Measurements from ENCODE around the gene SRCIN1. TPM values are rescaled to one million over a fixed set of nuclear protein-coding genes. Genes with fewer than 3 reads are reported as not detected.
A peak's percentile ranks its signal among the peaks of the same experiment; 100 is the strongest.

The SRCIN1 gene
- total RNA-seq, 2 donors from 2014 or later = 2.8 to 5.9 TPM

DNA sequence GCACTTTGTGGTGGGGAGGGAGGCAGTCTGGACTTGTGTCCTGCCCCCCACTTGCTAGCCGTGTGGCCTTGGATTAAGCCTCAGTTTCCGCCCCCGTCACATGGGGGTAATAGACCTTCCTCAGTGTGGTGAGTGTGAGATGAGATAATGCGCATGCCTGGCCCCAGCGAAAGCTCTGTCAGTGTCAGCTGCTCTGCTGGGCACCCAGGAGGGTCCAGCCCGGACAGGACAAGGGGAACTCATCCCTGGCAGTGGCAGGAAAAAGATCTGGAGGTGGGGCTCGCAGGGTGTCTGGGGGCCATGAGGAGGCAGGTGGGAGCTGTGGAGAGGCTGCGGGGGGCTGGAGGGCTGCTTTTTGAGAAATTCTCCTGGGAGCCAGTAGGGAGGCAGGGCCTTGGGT, 63.5 kb downstream of the SRCIN1 start:
- TF ChIP-seq, protein P1, sequence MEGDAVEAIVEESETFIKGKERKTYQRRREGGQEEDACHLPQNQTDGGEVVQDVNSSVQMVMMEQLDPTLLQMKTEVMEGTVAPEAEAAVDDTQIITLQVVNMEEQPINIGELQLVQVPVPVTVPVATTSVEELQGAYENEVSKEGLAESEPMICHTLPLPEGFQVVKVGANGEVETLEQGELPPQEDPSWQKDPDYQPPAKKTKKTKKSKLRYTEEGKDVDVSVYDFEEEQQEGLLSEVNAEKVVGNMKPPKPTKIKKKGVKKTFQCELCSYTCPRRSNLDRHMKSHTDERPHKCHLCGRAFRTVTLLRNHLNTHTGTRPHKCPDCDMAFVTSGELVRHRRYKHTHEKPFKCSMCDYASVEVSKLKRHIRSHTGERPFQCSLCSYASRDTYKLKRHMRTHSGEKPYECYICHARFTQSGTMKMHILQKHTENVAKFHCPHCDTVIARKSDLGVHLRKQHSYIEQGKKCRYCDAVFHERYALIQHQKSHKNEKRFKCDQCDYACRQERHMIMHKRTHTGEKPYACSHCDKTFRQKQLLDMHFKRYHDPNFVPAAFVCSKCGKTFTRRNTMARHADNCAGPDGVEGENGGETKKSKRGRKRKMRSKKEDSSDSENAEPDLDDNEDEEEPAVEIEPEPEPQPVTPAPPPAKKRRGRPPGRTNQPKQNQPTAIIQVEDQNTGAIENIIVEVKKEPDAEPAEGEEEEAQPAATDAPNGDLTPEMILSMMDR (conservative IDR thresholded peaks at IDR 0.05) = no peak
- WGBS, 2 experiments (ENCODE audit: insufficient coverage in 1 of 2, insufficient read length in 1 of 2) = 82 to 91% methylated on average over 3 to 8 of the region's 8 CpGs
- DNase-seq = no peak
- Histone ChIP-seq H3K4me1 (ENCODE audit: control insufficient read depth, insufficient read depth, low read length) (no peaks in the 10 kb centered on the region), H3K9me3 (ENCODE audit: control insufficient read depth, low read length) (no peaks in the 10 kb centered on the region), H3K4me3 (ENCODE audit: low read length) (no peak overlapping the region), H3K27ac (ENCODE audit: low read depth, low read length) (no peak overlapping the region), H3K27me3 (ENCODE audit: control insufficient read depth, insufficient read depth, low read length, poor library complexity, severe bottlenecking) (no peaks in the 10 kb centered on the region), H3K9ac (ENCODE audit: extremely low read depth, low read length, poor library complexity, severe bottlenecking) (no peak overlapping the region), H3K36me3 (ENCODE audit: control insufficient read depth, insufficient read depth, low read length) (no peaks in the 10 kb centered on the region)
- Mint-ChIP-seq H3K9me3 (no peaks in the 10 kb centered on the region), H3K4me3 (no peak overlapping the region), H3K27me3 (ENCODE audit: insufficient read depth) (no peaks in the 10 kb centered on the region), H3K4me1 (no peaks in the 10 kb centered on the region), H3K27ac (no peak overlapping the region), H3K36me3 (ENCODE audit: low read depth) (no peaks in the 10 kb centered on the region)

DNA sequence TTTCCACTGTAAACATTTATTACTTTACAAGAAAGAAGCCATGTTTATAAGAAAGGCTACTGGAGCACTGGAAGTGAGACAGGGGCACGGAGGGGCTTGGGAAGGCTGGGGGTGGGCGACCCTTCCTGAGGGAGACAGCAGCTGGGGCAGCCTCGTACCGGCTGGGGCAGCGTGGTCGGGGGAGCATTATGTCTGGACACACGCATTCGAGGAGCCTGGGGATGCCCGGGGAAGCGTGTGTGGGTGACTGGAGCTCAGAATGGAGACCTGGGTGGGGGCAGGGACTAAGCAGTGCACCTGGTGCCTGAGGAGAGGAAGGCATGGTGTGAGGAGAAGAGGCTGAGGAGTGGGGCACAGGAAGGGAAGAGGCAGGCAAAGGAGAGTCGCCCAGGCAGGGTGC, 64.5 kb downstream of the SRCIN1 start:
- Mint-ChIP-seq H3K9me3 (no peaks in the 10 kb centered on the region), H3K27me3 (ENCODE audit: insufficient read depth) (peaks cover under 1% of the 10 kb centered on the region), H3K4me1 (no peaks in the 10 kb centered on the region), H3K36me3 (ENCODE audit: low read depth) (no peaks in the 10 kb centered on the region), H3K27ac (no peak overlapping the region), H3K4me3 (no peak overlapping the region)
- no peaks in the 10 kb centered on the region for H3K4me1 ChIP-seq (ENCODE audit: control insufficient read depth, insufficient read depth, low read length)
- DNase-seq = no peak
- H3K36me3 ChIP-seq (ENCODE audit: control insufficient read depth, insufficient read depth, low read length) = no peaks in the 10 kb centered on the region
- WGBS, 2 experiments (ENCODE audit: insufficient coverage in 1 of 2, insufficient read length in 1 of 2) = 86 to 94% methylated on average over 3 to 11 of the region's 11 CpGs
- H3K9ac ChIP-seq (ENCODE audit: extremely low read depth, low read length, poor library complexity, severe bottlenecking) = no peak overlapping the region
- TF ChIP-seq, protein P1 (conservative IDR thresholded peaks at IDR 0.05) = no peak
- no peak overlapping the region for H3K4me3 ChIP-seq (ENCODE audit: low read length)
- H3K27ac ChIP-seq (ENCODE audit: low read depth, low read length) = no peak overlapping the region
- no peaks in the 10 kb centered on the region for H3K9me3 ChIP-seq (ENCODE audit: control insufficient read depth, low read length)
- H3K27me3 ChIP-seq (ENCODE audit: control insufficient read depth, insufficient read depth, low read length, poor library complexity, severe bottlenecking) = no peaks in the 10 kb centered on the region

DNA sequence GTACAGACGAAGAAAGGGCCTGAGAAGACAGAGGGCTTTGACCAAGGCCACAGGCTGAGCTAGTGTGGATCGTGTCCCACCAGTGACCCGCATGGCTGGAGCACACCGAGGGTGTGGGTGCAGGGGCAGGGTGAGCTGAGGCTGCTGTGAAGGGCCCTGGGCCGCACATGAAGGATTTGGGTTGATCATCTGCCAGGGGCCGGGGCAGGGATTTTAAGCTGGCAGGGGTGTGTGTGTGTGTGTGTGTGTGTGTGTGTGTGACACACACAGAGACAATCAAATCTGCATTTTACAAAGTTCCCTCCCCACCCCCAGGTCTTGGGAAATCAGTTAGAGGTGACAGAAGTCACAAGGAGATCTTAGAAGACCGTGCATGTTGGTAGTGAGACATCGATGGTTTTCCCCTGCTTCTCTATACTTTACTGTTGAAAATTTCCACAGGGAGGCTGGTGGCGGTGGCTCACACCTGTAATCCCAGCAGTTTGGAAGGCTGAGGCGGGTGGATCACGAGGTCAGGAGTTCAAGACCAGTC, 65.2 kb downstream of the SRCIN1 start:
- Mint-ChIP-seq H3K4me1 (no peaks in the 10 kb centered on the region), H3K27ac (no peak overlapping the region), H3K36me3 (ENCODE audit: low read depth) (no peaks in the 10 kb centered on the region), H3K4me3 (no peak overlapping the region), H3K9me3 (no peaks in the 10 kb centered on the region), H3K27me3 (ENCODE audit: insufficient read depth) (peaks cover 8% of the 10 kb centered on the region)
- Histone ChIP-seq H3K9me3 (ENCODE audit: control insufficient read depth, low read length) (no peaks in the 10 kb centered on the region), H3K27me3 (ENCODE audit: control insufficient read depth, insufficient read depth, low read length, poor library complexity, severe bottlenecking) (no peaks in the 10 kb centered on the region), H3K9ac (ENCODE audit: extremely low read depth, low read length, poor library complexity, severe bottlenecking) (no peak overlapping the region), H3K4me1 (ENCODE audit: control insufficient read depth, insufficient read depth, low read length) (no peaks in the 10 kb centered on the region), H3K4me3 (ENCODE audit: low read length) (no peak overlapping the region), H3K36me3 (ENCODE audit: control insufficient read depth, insufficient read depth, low read length) (no peaks in the 10 kb centered on the region), H3K27ac (ENCODE audit: low read depth, low read length) (no peak overlapping the region)
- 90 to 91% methylated on average over 7 to 10 of the region's 11 CpGs for WGBS, 2 experiments (ENCODE audit: insufficient coverage in 1 of 2, insufficient read length in 1 of 2)
- peak; percentile 53 for DNase-seq
- TF ChIP-seq, protein P1 (conservative IDR thresholded peaks at IDR 0.05) = no peak
